ENCODE data around the gene DLG1.

GRCh38 chr3:197007296-197007940, 291.0 kb downstream of the DLG1 start:
- no peak for TF ChIP-seq EZH2 (IDR thresholded peaks at IDR 0.05; ENCODE audit: borderline replicate concordance, low read depth, low read length, poor library complexity, severe bottlenecking)
- TF ChIP-seq CTCF (conservative IDR thresholded peaks at IDR 0.05; ENCODE audit: low read depth, low read length): no peak
